HUDEP-2 (cell line): ENCODE results near the gene TUBA1B.
"Not testable (repeated sequence)": the region's sequence is repeated elsewhere in the genome, so short reads cannot be mapped to it uniquely, and the experiment has no call there.

ENCODE experiments used
- DNase-seq, 76 experiments: peaks; one replicate each; lab custom pipeline; 2025; ENCODE audit not compliant: unreplicated experiment in 76 of 76; lab: John Stamatoyannopoulos, UW

The TUBA1B gene

GRCh38 chr12:49131051-49131893 is at the start of gene TUBA1B:
Gene TUBA1B (minus strand): TSS chr12:49131395. CDS start chr12:49131300, 95 bp downstream.
- DNase-seq, result peak in 75 of 76 experiments; percentile 13 to 91 (median 79)

GRCh38 chr12:49174218-49174617 is 43.0 kb upstream of the TUBA1B start:
- no peak for DNase-seq

- DNase-seq, result no peak
Measured at GRCh38 chr12:49170924-49171323, 39.7 kb upstream of the TUBA1B start.

- no peak for DNase-seq
Measured at GRCh38 chr12:49165114-49165513, 33.9 kb upstream of the TUBA1B start.

GRCh38 chr12:49161901-49162300 is 30.7 kb upstream of the TUBA1B start:
- DNase-seq, result not testable (repeated sequence)

- no peak for DNase-seq
Measured at GRCh38 chr12:49161092-49161795, 30.0 kb upstream of the TUBA1B start.

- peak in 1 of 76 experiments; percentile 2 for DNase-seq
Measured at GRCh38 chr12:49160399-49160798, 29.2 kb upstream of the TUBA1B start.

- no peak for DNase-seq
Measured at GRCh38 chr12:49154221-49154620, 23.0 kb upstream of the TUBA1B start.

- DNase-seq, result no peak
Measured at GRCh38 chr12:49147384-49147783, 16.2 kb upstream of the TUBA1B start.

GRCh38 chr12:49146406-49146805 is 15.2 kb upstream of the TUBA1B start:
- no peak for DNase-seq

- no peak for DNase-seq
Measured at GRCh38 chr12:49144384-49144783, 13.2 kb upstream of the TUBA1B start.

- DNase-seq, result no peak
Measured at GRCh38 chr12:49138999-49139398, 7.8 kb upstream of the TUBA1B start.

- DNase-seq, result peak in 6 of 76 experiments; percentile 12 to 26 (median 18)
Measured at GRCh38 chr12:49138587-49138986, 7.4 kb upstream of the TUBA1B start.

- no peak for DNase-seq
Measured at GRCh38 chr12:49137476-49137875, 6.3 kb upstream of the TUBA1B start.

GRCh38 chr12:49136997-49137396 is 5.8 kb upstream of the TUBA1B start:
- DNase-seq, result not testable (repeated sequence)

GRCh38 chr12:49133590-49133989 is 2.4 kb upstream of the TUBA1B start:
- no peak for DNase-seq

- no peak for DNase-seq
Measured at GRCh38 chr12:49133014-49133413, 1.8 kb upstream of the TUBA1B start.

GRCh38 chr12:49131894-49132461 is 783 bp upstream of the TUBA1B start:
- DNase-seq, result peak in 9 of 76 experiments; percentile 3 to 58 (median 29)

- DNase-seq, result peak in 74 of 76 experiments; percentile 41 to 94 (median 84)
Measured at GRCh38 chr12:49130151-49131050, 794 bp downstream of the TUBA1B start.
